ENCODE data around the gene FBLN2. TPM values are rescaled to one million over a fixed set of nuclear protein-coding genes. Genes with fewer than 3 reads are reported as not detected.

FBLN2 gene
- total RNA-seq, 2 experiments from 2014 or later, result not detected

DNA sequence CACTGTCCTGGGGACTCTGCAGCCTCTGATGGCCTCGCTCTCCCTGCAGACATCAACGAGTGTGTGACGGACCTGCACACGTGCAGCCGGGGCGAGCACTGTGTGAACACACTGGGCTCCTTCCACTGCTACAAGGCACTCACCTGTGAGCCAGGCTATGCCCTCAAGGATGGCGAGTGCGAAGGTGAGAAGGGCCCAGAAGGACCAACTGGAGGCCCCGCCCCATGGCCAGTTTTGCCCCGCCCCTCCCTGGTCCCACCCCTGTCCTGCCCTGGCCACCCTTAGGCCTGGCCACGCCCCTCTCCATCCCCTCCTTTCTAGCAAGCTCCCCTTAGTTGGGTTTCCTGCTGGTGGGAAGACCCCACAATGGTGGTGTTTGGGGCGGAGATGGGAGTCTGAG lies 77.5 kb downstream of the FBLN2 start:
- intact Hi-C loops (cut with micrococcal nuclease), result no loop called here
- Mint-ChIP-seq H3K4me1 (ENCODE audit: low read depth) (no peaks in the 10 kb centered on the region), H3K9me3 (no peaks in the 10 kb centered on the region), H3K27me3 (no peaks in the 10 kb centered on the region), H3K27ac (no peak overlapping the region), H3K36me3 (no peaks in the 10 kb centered on the region), H3K4me3 (no peak overlapping the region)
- no peak for DNase-seq
- CTCF ChIA-PET, result no interaction called here
- POLR2A ChIA-PET, result no interaction called here

DNA sequence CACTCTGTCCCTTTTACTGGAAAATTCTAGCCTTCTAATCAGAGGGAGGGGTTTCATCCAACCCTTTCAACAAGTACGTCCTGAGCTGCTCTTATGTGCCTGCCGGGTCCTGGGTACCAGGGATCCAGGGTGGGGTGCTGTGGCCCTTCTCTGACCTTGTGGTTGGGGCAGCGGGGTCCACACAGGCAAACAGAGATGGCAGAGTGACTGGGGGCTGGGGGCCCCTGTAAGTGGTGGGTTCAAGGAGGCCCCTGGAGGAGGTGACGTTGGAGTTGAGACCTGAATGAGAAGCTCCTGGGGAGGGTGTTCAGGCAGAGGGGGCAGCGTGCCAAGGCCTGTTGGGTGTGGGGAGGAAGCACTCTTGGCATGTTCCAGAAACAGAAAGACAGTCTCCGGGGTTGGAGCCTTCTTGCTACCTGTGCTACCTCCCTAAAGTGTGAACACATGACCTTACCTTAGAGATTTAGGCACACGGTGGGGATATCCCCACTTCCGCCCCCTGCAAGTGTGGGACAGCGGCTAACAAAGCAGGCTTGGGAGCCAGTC lies 78.1 kb downstream of the FBLN2 start:
- no peaks in the 10 kb centered on the region for H3K27me3 Mint-ChIP-seq
- H3K9me3 Mint-ChIP-seq, result no peaks in the 10 kb centered on the region
- no peaks in the 10 kb centered on the region for H3K36me3 Mint-ChIP-seq
- CTCF ChIA-PET, result no interaction called here
- no peak overlapping the region for H3K4me3 Mint-ChIP-seq
- DNase-seq, result no peak
- H3K27ac Mint-ChIP-seq, result no peak overlapping the region
- intact Hi-C loops (cut with micrococcal nuclease), result no loop called here
- no peaks in the 10 kb centered on the region for H3K4me1 Mint-ChIP-seq (ENCODE audit: low read depth)
- POLR2A ChIA-PET, result no interaction called here

DNA sequence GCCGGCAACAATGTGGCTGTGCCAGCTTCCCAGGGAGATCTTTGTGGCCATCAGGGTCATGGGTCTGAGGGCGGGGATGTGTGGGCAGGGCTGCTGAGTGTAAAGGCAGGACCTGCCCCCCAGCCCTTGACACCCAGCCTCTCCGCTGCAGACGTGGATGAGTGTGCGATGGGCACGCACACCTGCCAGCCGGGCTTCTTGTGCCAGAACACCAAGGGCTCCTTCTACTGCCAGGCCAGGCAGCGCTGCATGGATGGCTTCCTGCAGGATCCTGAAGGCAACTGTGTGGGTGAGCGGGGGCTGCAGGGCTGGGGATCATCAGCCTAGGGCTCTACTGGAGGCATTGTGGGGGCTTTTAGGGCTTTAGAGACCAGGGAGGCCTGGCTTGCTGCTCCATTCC lies 78.8 kb downstream of the FBLN2 start:
- Mint-ChIP-seq H3K36me3 (no peaks in the 10 kb centered on the region), H3K4me1 (ENCODE audit: low read depth) (no peaks in the 10 kb centered on the region), H3K4me3 (no peak overlapping the region), H3K27ac (no peak overlapping the region), H3K9me3 (no peaks in the 10 kb centered on the region), H3K27me3 (no peaks in the 10 kb centered on the region)
- DNase-seq, result no peak
- intact Hi-C loops (cut with micrococcal nuclease), result no loop called here
- CTCF ChIA-PET, result no interaction called here
- POLR2A ChIA-PET, result no interaction called here

DNA sequence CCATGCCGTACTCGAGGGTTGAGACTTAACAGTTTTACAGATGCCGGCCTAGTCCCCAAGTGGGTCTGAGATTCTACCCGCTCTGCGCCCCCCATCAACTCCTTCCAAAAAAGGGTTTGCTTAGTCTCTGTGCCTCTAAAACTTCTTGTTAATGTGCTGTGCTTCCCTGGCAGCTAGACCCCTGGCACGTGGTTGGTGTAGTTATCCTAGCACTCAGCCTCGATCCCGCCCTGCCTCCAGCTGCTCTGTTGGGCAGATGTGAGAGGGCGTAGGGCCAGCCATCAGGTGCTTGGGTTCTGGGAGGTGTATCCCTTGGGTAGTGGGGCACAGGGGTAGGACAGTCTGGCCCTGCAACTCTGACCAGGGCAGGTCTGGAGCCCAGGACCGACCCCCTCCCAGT lies 79.5 kb downstream of the FBLN2 start:
- H3K4me3 Mint-ChIP-seq, result no peak overlapping the region
- H3K27ac Mint-ChIP-seq, result no peak overlapping the region
- no peaks in the 10 kb centered on the region for H3K36me3 Mint-ChIP-seq
- no peaks in the 10 kb centered on the region for H3K27me3 Mint-ChIP-seq
- intact Hi-C loops (cut with micrococcal nuclease), result no loop called here
- H3K9me3 Mint-ChIP-seq, result no peaks in the 10 kb centered on the region
- POLR2A ChIA-PET, result no interaction called here
- no peaks in the 10 kb centered on the region for H3K4me1 Mint-ChIP-seq (ENCODE audit: low read depth)
- DNase-seq, result no peak
- CTCF ChIA-PET, result no interaction called here

DNA sequence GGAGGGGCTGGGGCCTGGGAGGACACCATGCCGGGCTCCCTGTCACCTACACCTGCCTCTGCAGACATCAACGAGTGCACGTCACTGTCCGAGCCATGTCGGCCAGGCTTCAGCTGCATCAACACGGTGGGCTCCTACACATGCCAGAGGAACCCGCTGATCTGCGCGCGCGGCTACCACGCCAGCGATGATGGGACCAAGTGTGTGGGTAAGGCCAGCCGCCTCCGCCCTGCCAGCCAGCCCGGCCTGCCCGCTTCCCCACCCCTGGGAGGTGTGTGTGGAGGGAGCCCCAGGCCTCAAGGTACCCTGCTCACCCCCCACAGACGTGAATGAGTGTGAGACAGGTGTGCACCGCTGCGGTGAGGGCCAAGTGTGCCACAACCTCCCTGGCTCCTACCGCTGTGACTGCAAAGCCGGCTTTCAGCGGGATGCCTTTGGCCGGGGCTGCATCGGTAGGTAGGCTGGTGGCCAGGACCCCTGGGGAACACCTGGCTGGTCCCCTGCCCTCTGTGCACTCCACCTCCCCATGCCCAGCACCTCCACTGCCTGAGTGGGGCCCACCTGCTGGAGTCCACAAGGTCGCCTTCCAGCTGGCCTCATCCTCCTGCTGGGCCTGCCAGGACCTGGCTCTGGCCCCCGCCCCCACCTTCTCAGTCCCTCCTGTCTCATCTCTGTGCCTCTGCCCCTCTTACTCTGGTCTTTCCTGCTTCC lies 80.1 kb downstream of the FBLN2 start:
- Mint-ChIP-seq H3K27ac (no peak overlapping the region), H3K27me3 (no peaks in the 10 kb centered on the region), H3K4me1 (ENCODE audit: low read depth) (no peaks in the 10 kb centered on the region), H3K9me3 (no peaks in the 10 kb centered on the region), H3K4me3 (no peak overlapping the region), H3K36me3 (no peaks in the 10 kb centered on the region)
- no peak for DNase-seq
- CTCF ChIA-PET, result no interaction called here
- POLR2A ChIA-PET, result no interaction called here
- intact Hi-C loops (cut with micrococcal nuclease), result no loop called here

DNA sequence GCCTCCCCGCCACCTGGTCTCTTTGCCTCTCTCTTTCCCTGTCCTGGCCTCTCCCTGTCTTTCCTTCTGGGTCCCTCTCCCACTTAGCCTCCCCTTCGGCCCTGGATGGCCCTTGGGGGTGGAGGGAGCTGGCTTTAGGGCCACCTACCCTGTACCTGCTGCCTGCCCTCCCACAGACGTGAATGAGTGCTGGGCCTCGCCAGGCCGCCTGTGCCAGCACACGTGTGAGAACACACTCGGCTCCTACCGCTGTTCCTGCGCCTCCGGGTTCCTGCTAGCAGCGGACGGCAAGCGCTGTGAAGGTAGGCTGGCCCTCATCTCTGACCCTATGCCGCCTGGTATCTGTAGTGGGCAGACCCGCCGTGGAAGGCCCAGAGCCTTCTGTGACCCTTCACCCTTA lies 80.7 kb downstream of the FBLN2 start:
- no peak for DNase-seq
- CTCF ChIA-PET, result interaction anchor here (1.0 kb wide), 1 partner anchor 18 kb away, joined by 4 read pairs; no protein-coding TSS in a partner anchor
- POLR2A ChIA-PET, result no interaction called here
- H3K4me3 Mint-ChIP-seq, result no peak overlapping the region
- no peaks in the 10 kb centered on the region for H3K36me3 Mint-ChIP-seq
- H3K4me1 Mint-ChIP-seq (ENCODE audit: low read depth), result no peaks in the 10 kb centered on the region
- no peak overlapping the region for H3K27ac Mint-ChIP-seq
- no peaks in the 10 kb centered on the region for H3K27me3 Mint-ChIP-seq
- intact Hi-C loops (cut with micrococcal nuclease), result no loop called here
- no peaks in the 10 kb centered on the region for H3K9me3 Mint-ChIP-seq

DNA sequence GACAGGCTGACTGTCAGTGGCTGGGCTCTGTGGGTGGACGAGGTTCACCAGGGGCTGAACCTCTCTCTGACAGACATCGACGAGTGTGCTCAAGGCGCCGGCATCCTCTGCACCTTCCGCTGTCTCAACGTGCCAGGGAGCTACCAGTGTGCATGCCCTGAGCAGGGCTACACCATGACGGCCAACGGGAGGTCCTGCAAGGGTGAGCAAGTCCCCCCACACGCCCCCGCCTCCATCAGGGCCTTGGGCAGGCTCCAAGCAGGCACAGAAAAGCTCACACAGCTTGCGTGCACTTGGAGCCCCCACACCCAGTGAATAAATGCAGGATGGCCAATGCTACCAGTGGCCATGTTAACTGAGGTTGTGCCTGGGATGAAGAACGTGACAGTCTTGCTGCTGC lies 82.3 kb downstream of the FBLN2 start:
- POLR2A ChIA-PET, result no interaction called here
- Mint-ChIP-seq H3K36me3 (no peaks in the 10 kb centered on the region), H3K4me1 (ENCODE audit: low read depth) (no peaks in the 10 kb centered on the region), H3K9me3 (no peaks in the 10 kb centered on the region), H3K4me3 (no peak overlapping the region), H3K27ac (no peak overlapping the region), H3K27me3 (no peaks in the 10 kb centered on the region)
- CTCF ChIA-PET, result interaction anchor here (1.3 kb wide), 1 partner anchor 24 kb away, joined by 3 read pairs; no protein-coding TSS in a partner anchor
- intact Hi-C loops (cut with micrococcal nuclease), result no loop called here
- no peak for DNase-seq

DNA sequence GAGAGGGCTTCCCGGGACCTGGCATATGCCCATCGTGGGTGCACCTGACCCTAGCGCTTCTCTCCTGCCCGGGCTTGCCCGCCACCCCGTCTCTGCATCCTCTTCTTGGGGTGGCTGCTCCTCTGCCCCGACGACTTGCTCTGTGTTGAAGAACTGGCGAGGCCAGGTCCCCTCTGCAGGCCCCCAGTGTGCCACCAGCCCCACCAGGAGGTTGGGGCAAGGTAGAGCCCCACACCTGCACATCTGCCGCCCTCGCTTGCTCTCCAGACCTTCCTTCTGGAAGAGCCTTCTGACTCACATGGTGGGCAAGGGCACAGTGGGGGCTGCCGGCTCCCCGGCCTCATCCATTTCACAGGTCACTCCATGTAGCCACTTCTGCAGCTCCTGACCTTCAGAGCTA lies 84.3 kb downstream of the FBLN2 start:
- intact Hi-C loops (cut with micrococcal nuclease), result no loop called here
- DNase-seq, result no peak
- Mint-ChIP-seq H3K27ac (no peak overlapping the region), H3K36me3 (no peaks in the 10 kb centered on the region), H3K4me3 (no peak overlapping the region), H3K4me1 (ENCODE audit: low read depth) (no peaks in the 10 kb centered on the region), H3K9me3 (no peaks in the 10 kb centered on the region), H3K27me3 (no peaks in the 10 kb centered on the region)
- CTCF ChIA-PET, result interaction anchor here (0.6 to 2.3 kb wide), 2 partner anchors 15 to 610 kb away, joined by 3 to 7 read pairs; no protein-coding TSS in a partner anchor
- POLR2A ChIA-PET, result interaction anchor here (0.6 kb wide), 1 partner anchor 49 kb away, joined by 6 read pairs; no protein-coding TSS in a partner anchor

DNA sequence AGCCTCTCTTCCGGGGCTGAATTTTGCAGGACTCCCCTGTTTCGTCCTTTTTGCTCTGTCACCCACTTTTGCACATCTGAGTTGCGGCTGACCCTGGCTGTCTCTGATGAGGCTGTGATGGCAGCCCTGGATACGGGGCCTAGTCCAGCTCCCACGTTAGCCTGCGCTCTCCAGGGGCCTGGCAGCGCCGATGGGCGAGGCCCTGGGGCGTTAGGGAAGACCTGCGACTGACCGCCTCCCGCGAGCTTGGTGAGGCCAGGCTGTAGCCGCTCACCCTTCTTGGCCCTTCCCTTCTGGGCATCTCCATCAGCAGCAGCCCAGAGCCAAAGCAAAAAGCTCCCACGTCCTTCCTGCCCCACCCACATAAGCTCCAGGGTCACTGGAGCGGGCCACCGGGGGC lies 85.2 kb downstream of the FBLN2 start:
- intact Hi-C loops (cut with micrococcal nuclease), result no loop called here
- CTCF ChIA-PET, result interaction anchor here (2.3 kb wide), 1 partner anchor 14 kb away, joined by 7 read pairs; no protein-coding TSS in a partner anchor
- H3K9me3 Mint-ChIP-seq, result no peaks in the 10 kb centered on the region

DNA sequence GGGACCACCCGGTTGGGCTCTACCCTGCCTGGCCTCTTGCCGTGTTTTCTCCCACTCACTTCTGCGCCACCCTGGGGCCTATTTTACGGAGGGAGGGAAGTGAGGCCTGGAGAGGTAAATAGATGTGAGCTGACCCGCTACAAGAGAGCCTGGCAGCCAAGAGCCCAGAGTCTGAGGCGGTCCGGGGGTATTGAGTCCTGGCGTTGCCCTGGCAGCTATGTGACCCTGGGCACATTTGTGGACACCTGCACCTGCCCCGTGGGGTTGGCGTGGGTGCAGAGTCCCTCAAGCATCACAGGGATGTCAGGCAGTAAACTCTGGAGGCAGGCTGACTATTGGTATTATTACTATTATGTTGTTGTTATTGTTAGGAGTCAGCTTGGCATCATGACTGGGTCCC lies 85.7 kb downstream of the FBLN2 start:
- intact Hi-C loops (cut with micrococcal nuclease), result no loop called here
- CTCF ChIA-PET, result interaction anchor here (2.3 kb wide), 1 partner anchor 13 kb away, joined by 7 read pairs; no protein-coding TSS in a partner anchor
- Mint-ChIP-seq H3K36me3 (no peaks in the 10 kb centered on the region), H3K9me3 (no peaks in the 10 kb centered on the region), H3K27me3 (no peaks in the 10 kb centered on the region), H3K4me1 (ENCODE audit: low read depth) (no peaks in the 10 kb centered on the region), H3K27ac (no peak overlapping the region), H3K4me3 (no peak overlapping the region)
- POLR2A ChIA-PET, result no interaction called here
- DNase-seq, result no peak

More for the DNA sequence above, 85.2 kb downstream of the FBLN2 start:
- Mint-ChIP-seq H3K27ac (no peak overlapping the region), H3K4me3 (no peak overlapping the region), H3K4me1 (ENCODE audit: low read depth) (no peaks in the 10 kb centered on the region), H3K27me3 (no peaks in the 10 kb centered on the region), H3K36me3 (no peaks in the 10 kb centered on the region)
- POLR2A ChIA-PET, result no interaction called here
- DNase-seq, result no peak

DNA sequence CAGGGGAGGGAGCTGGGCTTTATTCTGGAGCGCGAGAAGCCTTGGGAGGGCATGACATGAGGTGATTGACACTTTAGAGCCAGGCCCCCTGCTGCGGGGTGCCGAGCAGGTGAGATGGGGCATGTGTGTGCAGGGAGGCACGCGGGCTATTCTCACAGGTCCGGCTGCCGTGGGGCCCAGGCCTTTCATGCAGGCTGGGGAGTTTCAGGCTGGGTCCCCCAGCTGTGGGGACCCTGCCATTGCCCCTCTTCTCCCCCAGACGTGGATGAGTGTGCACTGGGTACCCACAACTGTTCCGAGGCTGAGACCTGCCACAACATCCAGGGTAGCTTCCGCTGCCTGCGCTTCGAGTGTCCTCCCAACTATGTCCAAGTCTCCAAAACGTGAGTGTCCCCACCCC lies 87.3 kb downstream of the FBLN2 start:
- Mint-ChIP-seq H3K27ac (no peak overlapping the region), H3K36me3 (no peaks in the 10 kb centered on the region), H3K9me3 (no peaks in the 10 kb centered on the region), H3K4me1 (ENCODE audit: low read depth) (no peaks in the 10 kb centered on the region), H3K4me3 (no peak overlapping the region), H3K27me3 (no peaks in the 10 kb centered on the region)
- intact Hi-C loops (cut with micrococcal nuclease), result no loop called here
- POLR2A ChIA-PET, result no interaction called here
- DNase-seq, result no peak
- CTCF ChIA-PET, result interaction anchor here (1.3 to 1.6 kb wide), 2 partner anchors 12 to 18 kb away, joined by 3 to 11 read pairs; no protein-coding TSS in a partner anchor

DNA sequence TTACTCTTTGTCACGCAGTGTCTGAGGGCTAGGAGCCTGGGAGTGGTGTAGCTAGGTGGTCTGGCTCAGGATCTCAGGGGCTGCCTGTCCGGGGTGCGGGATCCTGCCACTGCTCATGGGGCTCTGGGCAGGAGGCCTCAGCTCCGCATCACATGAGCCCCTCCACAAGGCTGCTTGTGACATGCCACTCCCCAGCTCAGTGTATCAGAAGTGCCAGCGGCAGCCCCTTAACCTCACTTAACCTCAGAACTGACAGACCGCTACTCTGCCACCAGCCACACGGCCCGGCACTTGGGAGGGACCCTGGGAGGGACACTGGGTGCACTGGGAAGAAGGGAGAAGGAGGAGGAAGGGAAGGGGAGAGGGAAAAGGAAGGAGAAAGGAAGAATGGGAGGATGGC lies 87.9 kb downstream of the FBLN2 start:
- Mint-ChIP-seq H3K27ac (no peak overlapping the region), H3K4me3 (no peak overlapping the region), H3K36me3 (no peaks in the 10 kb centered on the region), H3K27me3 (no peaks in the 10 kb centered on the region), H3K9me3 (no peaks in the 10 kb centered on the region), H3K4me1 (ENCODE audit: low read depth) (no peaks in the 10 kb centered on the region)
- ChIA-PET POLR2A (no interaction called here), CTCF (interaction anchor here (0.7 to 1.6 kb wide), 4 partner anchors 11 to 248 kb away, joined by 3 to 11 read pairs (median 4); no protein-coding TSS in a partner anchor)
- intact Hi-C loops (cut with micrococcal nuclease), result no loop called here
- no peak for DNase-seq
